OCI-LY3 (cell line): ENCODE data around the gene ATP7B.
A peak's percentile ranks its signal among the peaks of the same experiment; 100 is the strongest.
"Not testable (repeated sequence)": the region's sequence is repeated elsewhere in the genome, so short reads cannot be mapped to it uniquely, and the experiment has no call there.

Source experiments
- H2AFZ ChIP-seq: fragments of 200-600, 300-600 bp; shearing (Covaris generic); 2 replicates; pipeline ENCODE4 v1.6.0; 2014; ENCODE audit warnings: antibody characterized with exemption, low read depth, low read length
- H3K27ac ChIP-seq: fragments of 200-600, 300-600 bp; sonication (generic); 2 replicates; pipeline ENCODE4 v1.5.1; 2014; ENCODE audit warnings: mild to moderate bottlenecking, low read length, moderate library complexity, mixed read lengths
- H3K27me3 ChIP-seq: fragments of 200-600, 300-600 bp; sonication (generic); 2 replicates; pipeline ENCODE4 v1.6.1; 2014; ENCODE audit warnings: low read depth, low read length, mixed read lengths
- H3K36me3 ChIP-seq: fragments of 200-600, 300-600 bp; sonication (generic); replicated peaks from 2 replicates; pipeline ENCODE3; 2014; ENCODE audit warnings: low read depth, low read length, mixed read lengths
- H3K4me1 ChIP-seq: fragments of 300-600, 200-600 bp; sonication (generic); 2 replicates; pipeline ENCODE4 v1.6.1; 2014; ENCODE audit warnings: low read length, mixed read lengths
- H3K4me2 ChIP-seq: fragments of 200-600, 300-600 bp; sonication (generic); 2 replicates; pipeline ENCODE4 v1.6.1; 2014; ENCODE audit warnings: low read length, mixed read lengths
- H3K4me3 ChIP-seq: fragments of 300-600, 200-600 bp; sonication (generic); 2 replicates; pipeline ENCODE4 v1.5.1; 2014; ENCODE audit warnings: antibody characterized with exemption, mild to moderate bottlenecking, low read length, moderate library complexity
- H3K79me2 ChIP-seq: fragments of 300-600, 200-600 bp; shearing (Covaris generic); 2 replicates; pipeline ENCODE4 v1.6.1; 2014; ENCODE audit warnings: mild to moderate bottlenecking, low read length, mixed read lengths
- H3K9ac ChIP-seq: fragments of 300-600, 200-600 bp; shearing (Covaris generic); 2 replicates; pipeline ENCODE4 v1.6.0; 2014; ENCODE audit warnings: mild to moderate bottlenecking, low read length, moderate library complexity
- H3K9me3 ChIP-seq: fragments of 200-600, 300-600 bp; shearing (Covaris generic); 2 replicates; pipeline ENCODE4 v1.6.1; 2014; ENCODE audit warnings: low read length, mixed read lengths; ENCODE audit not compliant: insufficient read depth
- H4K20me1 ChIP-seq: fragments of 200-600, 300-600 bp; sonication (generic); 2 replicates; pipeline ENCODE4 v1.6.1; 2016; ENCODE audit warnings: low read length, mixed read lengths; ENCODE audit not compliant: insufficient read depth
- CTCF ChIP-seq: fragments of 200-600, 300-600 bp; sonication (generic); IDR thresholded peaks from 2 replicates; pipeline ENCODE4 v1.5.1; 2014; ENCODE audit warnings: antibody characterized with exemption, low read length, low read depth
- EZH2phosphoT487 ChIP-seq: fragments of 200-600 bp; shearing (Covaris generic); IDR thresholded peaks from 2 replicates; pipeline ENCODE4 v1.6.1; 2018; ENCODE audit warnings: antibody characterized with exemption, mixed run types, low read depth

ATP7B gene

DNA sequence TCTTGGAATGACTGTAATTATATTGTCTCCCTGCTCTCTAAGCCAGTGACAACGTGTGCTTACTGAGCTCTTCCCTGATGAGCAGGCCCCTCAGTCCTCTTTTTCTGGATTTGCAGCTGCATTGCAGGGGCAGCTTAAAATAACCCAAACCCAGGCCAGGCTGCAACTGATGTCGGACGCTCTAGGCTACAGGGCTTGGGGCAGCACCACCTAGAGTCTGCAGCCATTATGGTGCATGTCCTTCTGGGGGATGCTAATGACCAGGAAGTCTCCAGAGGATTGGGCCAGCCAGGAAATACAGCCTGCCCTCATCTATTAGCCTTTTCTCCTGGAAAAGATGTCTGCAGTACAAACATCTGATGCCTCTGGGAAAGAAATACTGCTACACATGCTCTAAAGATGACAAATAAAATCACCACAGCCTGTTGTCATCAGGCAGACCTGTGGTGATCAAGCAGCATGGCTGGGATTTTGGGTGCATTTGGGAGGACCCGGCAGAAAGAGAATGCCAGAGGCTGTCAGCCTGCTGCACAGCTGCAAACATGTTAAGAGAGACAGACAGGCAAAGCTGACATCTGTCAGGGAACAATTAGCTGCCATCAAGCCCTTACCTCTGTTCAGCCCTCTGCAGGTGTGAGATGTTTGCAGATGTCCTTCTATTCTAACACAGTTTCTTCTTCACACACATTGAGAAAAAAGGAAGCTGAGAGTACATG lies 97.7 kb downstream of the ATP7B start:
- no peak overlapping the region for H2AFZ ChIP-seq
- H3K9ac ChIP-seq = no peak overlapping the region
- H3K4me3 ChIP-seq = peak overlapping the region; percentile 72; the same call in 1 of the 2 replicates
- no peaks in the 10 kb centered on the region for H3K9me3 ChIP-seq
- H3K27ac ChIP-seq = no peak overlapping the region
- H4K20me1 ChIP-seq = no peaks in the 10 kb centered on the region
- no peaks in the 10 kb centered on the region for H3K36me3 ChIP-seq
- no peaks in the 10 kb centered on the region for H3K79me2 ChIP-seq
- TF ChIP-seq EZH2phosphoT487 (no peak), CTCF (peak; percentile 56)
- peak overlapping the region; percentile 91 for H3K4me2 ChIP-seq
- H3K27me3 ChIP-seq = peaks cover 28% of the 10 kb centered on the region
- H3K4me1 ChIP-seq = peaks cover 57% of the 10 kb centered on the region

DNA sequence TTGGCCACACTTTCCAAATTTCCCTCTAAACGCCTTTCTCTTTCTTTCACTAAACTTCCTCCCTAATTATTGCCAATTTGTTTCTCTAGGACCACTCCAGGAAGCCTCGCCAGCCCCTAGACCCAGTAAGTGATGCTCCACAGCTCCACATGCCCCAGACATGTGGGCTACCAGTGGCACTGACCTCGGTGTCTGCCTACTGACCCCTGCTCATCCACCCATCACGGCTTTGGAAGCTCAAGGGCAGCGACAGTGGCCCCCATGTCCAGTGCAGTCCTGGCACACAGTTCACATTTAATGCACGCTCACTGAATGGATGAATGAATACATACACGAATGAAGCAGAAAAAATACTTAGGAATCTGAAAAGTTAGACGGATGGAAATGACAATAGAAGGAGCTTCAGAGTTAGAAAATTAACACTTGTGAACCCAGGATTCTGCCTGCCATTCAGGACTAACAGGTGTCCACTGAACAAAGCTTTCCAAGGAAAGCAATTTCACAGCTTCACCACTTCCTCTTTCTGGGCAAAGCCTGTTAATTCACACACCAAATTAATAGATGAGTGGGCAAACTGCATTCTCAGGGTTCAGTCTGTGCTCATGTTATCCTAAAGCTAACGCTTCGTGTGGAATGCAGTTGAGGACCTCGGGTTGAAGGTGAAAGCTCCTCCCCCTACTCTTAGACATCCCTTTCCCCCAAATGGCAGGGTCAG lies 98.6 kb downstream of the ATP7B start:
- H2AFZ ChIP-seq = peak overlapping the region; percentile 8; the same call in 1 of the 2 replicates
- peak overlapping the region; percentile 46 for H3K9ac ChIP-seq
- no peak for TF ChIP-seq EZH2phosphoT487
- TF ChIP-seq CTCF = no peak
- H3K27ac ChIP-seq = peak overlapping the region; percentile 8; the same call in 1 of the 2 replicates
- H3K36me3 ChIP-seq = no peaks in the 10 kb centered on the region
- no peaks in the 10 kb centered on the region for H4K20me1 ChIP-seq
- peak overlapping the region; percentile 72 for H3K4me3 ChIP-seq
- no peaks in the 10 kb centered on the region for H3K79me2 ChIP-seq
- no peaks in the 10 kb centered on the region for H3K9me3 ChIP-seq
- peak overlapping the region; percentile 91 for H3K4me2 ChIP-seq
- H3K27me3 ChIP-seq = peaks cover 24% of the 10 kb centered on the region
- H3K4me1 ChIP-seq = peaks cover 66% of the 10 kb centered on the region

DNA sequence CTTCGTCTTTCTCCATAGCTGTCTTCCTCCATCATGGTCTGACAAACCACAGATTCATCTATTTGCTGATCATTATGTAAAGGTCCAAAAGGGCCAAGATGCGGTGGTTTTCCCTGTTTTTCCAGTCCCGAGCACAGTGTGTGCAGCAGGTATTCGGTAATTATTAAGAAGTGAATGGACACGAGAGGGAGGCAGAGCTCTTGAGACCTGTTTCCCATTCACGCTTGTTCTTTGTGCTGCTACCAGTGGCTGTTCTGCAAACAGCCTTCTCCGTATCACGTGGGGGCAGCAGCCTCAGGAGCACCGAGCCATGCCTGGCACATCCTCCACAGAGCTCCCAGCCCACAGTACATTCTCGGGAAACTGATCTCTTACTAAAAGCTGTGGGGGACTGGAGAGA lies 99.2 kb downstream of the ATP7B start:
- TF ChIP-seq EZH2phosphoT487 = no peak
- peak; percentile 67 for TF ChIP-seq CTCF
- no peaks in the 10 kb centered on the region for H3K36me3 ChIP-seq
- H2AFZ ChIP-seq = peak overlapping the region; percentile 76; the same call in 1 of the 2 replicates
- H3K9ac ChIP-seq = peak overlapping the region; percentile 46
- H3K4me2 ChIP-seq = peak overlapping the region; percentile 91
- peak overlapping the region; percentile 72 for H3K4me3 ChIP-seq
- H3K27me3 ChIP-seq = peaks cover 20% of the 10 kb centered on the region
- H4K20me1 ChIP-seq = no peaks in the 10 kb centered on the region
- no peaks in the 10 kb centered on the region for H3K9me3 ChIP-seq
- peaks cover 71% of the 10 kb centered on the region for H3K4me1 ChIP-seq
- H3K27ac ChIP-seq = peak overlapping the region; percentile 8; the same call in 1 of the 2 replicates
- H3K79me2 ChIP-seq = no peaks in the 10 kb centered on the region

DNA sequence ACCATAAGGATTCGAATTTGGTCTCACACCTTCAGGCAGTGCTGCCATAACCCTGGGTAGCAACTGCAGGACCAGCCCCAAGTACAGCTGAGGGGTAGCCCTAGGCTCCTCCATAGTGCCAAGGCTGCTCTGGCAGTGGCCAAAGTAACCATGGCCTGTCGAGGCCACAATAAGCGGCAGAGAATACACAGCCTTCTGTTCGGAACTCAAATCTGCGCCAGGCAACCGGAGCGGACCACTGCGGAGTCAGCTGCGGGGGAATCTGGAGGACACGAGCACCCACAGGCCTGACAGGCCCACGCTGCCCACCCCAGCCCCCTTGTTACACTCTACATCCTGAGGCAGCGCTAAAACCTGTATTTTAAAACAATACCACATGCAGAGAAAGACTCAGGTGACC lies 100.7 kb downstream of the ATP7B start:
- no peak overlapping the region for H3K9ac ChIP-seq
- no peaks in the 10 kb centered on the region for H4K20me1 ChIP-seq
- no peaks in the 10 kb centered on the region for H3K36me3 ChIP-seq
- no peak overlapping the region for H3K4me3 ChIP-seq
- no peaks in the 10 kb centered on the region for H3K79me2 ChIP-seq
- no peak overlapping the region for H2AFZ ChIP-seq
- H3K4me1 ChIP-seq = peaks cover 81% of the 10 kb centered on the region
- no peaks in the 10 kb centered on the region for H3K9me3 ChIP-seq
- peaks cover 23% of the 10 kb centered on the region for H3K27me3 ChIP-seq
- H3K27ac ChIP-seq = no peak overlapping the region
- TF ChIP-seq CTCF (no peak), EZH2phosphoT487 (no peak)
- H3K4me2 ChIP-seq = no peak overlapping the region

DNA sequence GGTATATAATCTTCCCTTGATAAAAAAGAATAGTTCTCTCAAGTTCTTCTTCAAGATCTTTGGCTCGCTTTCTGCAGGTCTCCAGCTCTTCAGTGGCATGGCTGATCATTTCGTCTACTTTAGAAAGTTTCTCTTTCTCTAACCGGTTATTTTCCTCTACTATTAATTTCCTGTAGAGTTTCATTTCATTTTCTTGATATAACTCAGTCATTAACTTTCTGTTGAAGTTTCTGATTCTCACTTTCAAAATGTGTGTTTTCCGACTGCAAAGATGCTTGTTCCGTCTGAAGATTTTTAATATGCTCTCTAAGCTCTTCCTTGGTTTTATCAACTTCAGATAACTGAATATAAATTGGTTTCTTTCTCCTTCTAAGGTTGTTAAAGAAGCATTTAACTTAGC lies 102.0 kb downstream of the ATP7B start:
- not testable (repeated sequence) for H4K20me1 ChIP-seq, H3K79me2 ChIP-seq, H2AFZ ChIP-seq, H3K36me3 ChIP-seq, H3K9me3 ChIP-seq
- Histone ChIP-seq H3K4me1 (peaks cover 78% of the 10 kb centered on the region), H3K4me2 (peak overlapping the region; percentile 57), H3K9ac (peak overlapping the region; percentile 53; the same call in 1 of the 2 replicates), H3K4me3 (peak overlapping the region; percentile 38), H3K27ac (peak overlapping the region; percentile 79), H3K27me3 (peaks cover 26% of the 10 kb centered on the region)
